GM21423 (cell line): ENCODE results near the gene UGT1A9.

Source experiments
- ATAC-seq: cut with Tn5 transposase; IDR thresholded peaks from one replicate; pipeline ENCODE4 v1.9.1; 2021; ENCODE audit warnings: mild to moderate bottlenecking, moderate library complexity; ENCODE audit not compliant: unreplicated experiment

Gene UGT1A9

GRCh38 chr2:233814056-233814835, 142.5 kb downstream of the UGT1A9 start:
- ATAC-seq: no peak

- no peak for ATAC-seq
These were observed 144.2 kb downstream of the UGT1A9 start for GRCh38 chr2:233815861-233816260.

GRCh38 chr2:233816334-233816733, 144.6 kb downstream of the UGT1A9 start:
- ATAC-seq: no peak

GRCh38 chr2:233816771-233817170, 145.1 kb downstream of the UGT1A9 start:
- ATAC-seq: no peak

- ATAC-seq: no peak
These were observed 145.7 kb downstream of the UGT1A9 start for GRCh38 chr2:233817361-233817911.

- no peak for ATAC-seq
These were observed 146.4 kb downstream of the UGT1A9 start for GRCh38 chr2:233817995-233818638.

- no peak for ATAC-seq
These were observed 147.2 kb downstream of the UGT1A9 start for GRCh38 chr2:233818639-233819621.

GRCh38 chr2:233819884-233820773, 148.4 kb downstream of the UGT1A9 start:
- no peak for ATAC-seq

- ATAC-seq: no peak
These were observed 149.0 kb downstream of the UGT1A9 start for GRCh38 chr2:233820774-233821105.

GRCh38 chr2:233821196-233821595, 149.5 kb downstream of the UGT1A9 start:
- no peak for ATAC-seq

- no peak for ATAC-seq
These were observed 150.0 kb downstream of the UGT1A9 start for GRCh38 chr2:233821709-233822100.

GRCh38 chr2:233822101-233822771, 150.5 kb downstream of the UGT1A9 start:
- no peak for ATAC-seq
